GM10248 (cell line): ENCODE results near the gene KLHL14.

ENCODE experiments used
- CTCF ChIA-PET: fragments of 300-600 bp; sonication (Branson Sonifier 250); formaldehyde crosslinking; extraction: SDS; loops from one replicate; lab custom pipeline; 2021; ENCODE audit warnings: antibody characterized with exemption; lab: Yijun Ruan, JAX
- POLR2A ChIA-PET: fragments of 350-650 bp; sonication (Branson Sonifier 250); formaldehyde crosslinking; extraction: SDS; loops from one replicate; lab custom pipeline; 2020; ENCODE audit warnings: antibody characterized with exemption; lab: Yijun Ruan, JAX
- DNase-seq: peaks from one replicate; pipeline ENCODE4 v3.0.0; 2012; ENCODE audit errors: extremely low spot score
- CTCF ChIP-seq: IDR thresholded peaks from 2 replicates; pipeline ENCODE4 v1.5.1; 2012; ENCODE audit warnings: mild to moderate bottlenecking, low read depth; ENCODE audit errors: extremely low read depth, missing control alignments, control extremely low read depth

The KLHL14 gene

DNA sequence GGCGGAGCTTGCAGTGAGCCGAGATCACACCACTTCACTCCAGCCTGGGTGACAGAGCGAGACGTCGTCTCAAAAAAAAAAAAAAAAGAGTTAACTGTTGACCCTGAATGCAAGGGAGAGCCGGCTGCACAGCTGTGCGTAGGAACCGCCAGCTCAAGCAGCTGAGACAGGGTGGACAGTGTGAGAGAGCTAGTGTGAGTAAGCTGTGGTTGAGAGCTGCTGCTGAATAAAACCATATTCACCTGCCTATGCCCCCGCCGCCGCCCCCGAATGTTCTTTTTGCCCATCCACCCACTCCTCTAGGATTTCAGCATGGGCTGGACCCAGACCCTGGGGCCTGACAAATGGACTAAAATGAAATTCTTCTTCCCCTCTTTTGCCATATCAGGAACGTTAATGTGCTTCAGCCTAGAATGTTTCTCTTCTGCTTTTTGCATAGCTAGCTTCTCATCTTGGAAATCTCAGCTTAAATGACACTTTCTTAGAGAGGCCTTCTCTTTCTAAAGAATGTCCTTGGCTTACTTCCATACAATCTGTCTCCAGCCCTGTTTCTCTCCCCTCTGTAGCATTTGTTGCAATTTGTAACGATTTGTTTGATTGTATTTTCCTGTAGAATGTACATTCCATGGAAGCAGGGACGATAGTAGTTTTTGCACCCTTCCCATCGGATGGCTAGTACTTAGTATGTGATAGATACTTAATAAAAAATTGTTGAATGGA lies 142.7 kb downstream of the KLHL14 start:
- TF ChIP-seq CTCF = no peak
- DNase-seq = no peak
- ChIA-PET CTCF (interaction anchor here (2.1 kb wide), 1 partner anchor 11 kb away, joined by 6 read pairs; no protein-coding TSS in a partner anchor), POLR2A (no interaction called here)

- CTCF ChIA-PET = no interaction called here
- POLR2A ChIA-PET = no interaction called here
- DNase-seq = no peak
- TF ChIP-seq CTCF = no peak
Observed at GRCh38 chr18:32629292-32629691, 143.5 kb downstream of the KLHL14 start.

- CTCF ChIA-PET = interaction anchor here (0.9 to 1.1 kb wide), 2 partner anchors 17 to 466 kb away, joined by 3 read pairs; no protein-coding TSS in a partner anchor
- no peak for TF ChIP-seq CTCF
- no peak for DNase-seq
- POLR2A ChIA-PET = no interaction called here
Observed at GRCh38 chr18:32624182-32624723, 148.6 kb downstream of the KLHL14 start.

- DNase-seq = no peak
- no peak for TF ChIP-seq CTCF
- ChIA-PET POLR2A (no interaction called here), CTCF (interaction anchor here (1.1 kb wide), 1 partner anchor 466 kb away, joined by 3 read pairs; no protein-coding TSS in a partner anchor)
Observed at GRCh38 chr18:32623563-32623962, 149.3 kb downstream of the KLHL14 start.
